SKM-1 treated with dmso at 0.1 percent for 144 hours (cell line): ENCODE results near the gene SCN4A.
A peak's percentile ranks its signal among the peaks of the same experiment; 100 is the strongest.
"Not testable (repeated sequence)": the region's sequence is repeated elsewhere in the genome, so short reads cannot be mapped to it uniquely, and the experiment has no call there.

Experiments
- DNase-seq: peaks from one replicate; lab custom pipeline; 2025; ENCODE audit not compliant: unreplicated experiment; lab: John Stamatoyannopoulos, UW

Gene SCN4A

DNA sequence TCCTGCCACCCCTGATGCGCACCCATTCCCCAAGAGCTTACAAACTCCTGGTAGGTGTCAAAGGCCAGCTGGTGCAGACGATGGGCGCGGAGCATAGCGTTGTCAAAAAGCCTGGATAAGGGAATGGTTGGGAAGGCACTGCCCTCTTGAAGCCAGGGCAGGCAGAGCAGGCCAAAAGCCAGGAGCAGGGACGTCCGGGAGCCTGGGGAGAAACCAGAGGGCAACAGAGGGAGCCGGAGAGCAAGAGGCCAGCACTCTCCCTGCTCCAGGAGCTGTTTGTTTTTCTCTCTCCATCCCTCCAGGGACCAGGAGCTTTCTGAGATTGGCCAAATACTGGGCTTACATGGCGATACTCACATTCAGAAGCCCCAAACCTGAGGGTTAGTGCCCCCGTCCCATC is 54.4 kb downstream of the SCN4A start:
- DNase-seq = no peak

DNA sequence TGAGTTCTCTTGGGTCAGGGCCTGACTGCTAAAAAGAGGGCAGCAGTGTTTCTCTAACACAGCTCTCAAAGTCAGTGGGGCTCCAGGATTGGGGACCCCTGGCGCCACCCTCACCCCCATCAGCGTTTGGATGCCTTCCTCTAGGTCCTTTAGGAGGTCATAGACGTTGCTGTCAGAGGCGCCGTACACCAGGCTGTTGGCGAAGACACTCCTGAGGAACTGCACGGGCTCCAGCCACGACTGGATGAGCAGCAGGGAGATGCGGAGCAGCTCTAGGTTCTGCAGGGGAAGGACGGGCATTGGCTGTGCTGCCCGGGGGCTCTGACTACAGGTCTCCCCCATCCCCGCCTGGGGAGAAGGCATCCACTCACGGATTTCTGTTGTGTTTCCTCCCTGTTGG is 55.1 kb downstream of the SCN4A start:
- DNase-seq = no peak

DNA sequence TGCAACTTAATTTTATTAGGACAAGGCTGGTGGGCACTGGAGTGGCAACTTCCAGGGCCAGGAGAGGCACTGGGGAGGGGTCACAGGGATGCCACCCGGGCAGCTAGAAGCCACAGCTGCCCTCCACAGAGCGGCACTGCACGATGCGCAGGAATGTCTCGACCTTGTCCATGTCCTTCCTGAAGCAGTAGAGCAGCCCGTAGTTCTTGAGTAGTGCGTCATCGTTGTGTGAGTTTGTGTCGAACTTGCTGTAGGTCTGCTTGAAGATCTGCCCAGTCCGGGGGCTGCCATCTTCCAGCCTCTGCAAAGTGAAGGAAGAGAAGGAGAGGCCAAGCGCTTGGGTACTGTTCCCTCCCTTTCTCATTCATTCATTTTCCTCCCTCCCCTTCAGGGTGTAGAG is 55.5 kb downstream of the SCN4A start:
- not testable (repeated sequence) for DNase-seq

DNA sequence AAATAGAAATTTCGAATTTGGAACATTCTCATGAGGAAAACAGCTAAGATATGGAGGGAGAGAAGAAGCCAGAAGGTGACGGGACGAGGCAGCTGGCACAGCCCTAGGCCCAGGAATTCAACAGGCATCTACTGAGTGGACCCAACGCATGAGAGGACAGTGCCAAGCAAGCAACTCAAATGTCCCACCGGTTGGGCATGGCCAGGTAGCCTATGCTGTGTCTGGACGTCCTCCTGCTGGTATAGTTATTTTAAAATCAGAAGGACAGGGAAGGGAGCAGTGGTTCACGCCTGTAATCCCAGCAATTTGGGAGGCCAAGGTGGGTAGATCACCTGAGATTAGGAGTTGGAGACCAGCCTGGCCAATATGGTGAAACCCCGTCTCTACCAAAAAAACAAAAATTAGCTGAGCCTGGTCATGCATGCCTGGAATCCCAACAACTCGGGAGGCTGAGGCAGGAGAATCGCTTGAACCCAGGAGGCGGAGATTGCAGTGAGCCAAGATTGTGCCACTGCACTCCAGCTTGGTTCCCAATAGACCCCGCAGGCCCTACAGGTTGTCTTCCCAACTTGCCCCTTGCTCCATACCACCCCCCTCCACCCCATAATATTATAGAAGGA is 56.0 kb downstream of the SCN4A start:
- no peak for DNase-seq

DNA sequence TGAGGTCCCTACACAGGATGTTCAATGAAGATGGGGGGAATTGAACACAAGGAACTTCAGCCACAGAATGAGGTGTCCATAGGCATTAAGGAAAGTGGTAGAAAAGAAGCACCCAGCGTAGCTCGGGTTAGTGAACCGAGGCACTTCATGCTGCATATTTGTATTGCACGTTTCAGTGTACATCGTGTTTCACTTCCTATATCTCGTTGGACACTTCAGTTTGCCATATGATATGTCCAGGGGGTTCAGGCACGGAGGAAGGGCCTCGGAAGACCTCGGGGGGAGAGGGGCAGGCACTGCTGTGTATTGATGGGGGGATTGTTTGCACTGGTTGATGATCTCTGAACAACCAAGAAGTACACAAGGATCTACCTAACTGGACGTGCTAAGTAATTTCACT is 57.0 kb downstream of the SCN4A start:
- not testable (repeated sequence) for DNase-seq

DNA sequence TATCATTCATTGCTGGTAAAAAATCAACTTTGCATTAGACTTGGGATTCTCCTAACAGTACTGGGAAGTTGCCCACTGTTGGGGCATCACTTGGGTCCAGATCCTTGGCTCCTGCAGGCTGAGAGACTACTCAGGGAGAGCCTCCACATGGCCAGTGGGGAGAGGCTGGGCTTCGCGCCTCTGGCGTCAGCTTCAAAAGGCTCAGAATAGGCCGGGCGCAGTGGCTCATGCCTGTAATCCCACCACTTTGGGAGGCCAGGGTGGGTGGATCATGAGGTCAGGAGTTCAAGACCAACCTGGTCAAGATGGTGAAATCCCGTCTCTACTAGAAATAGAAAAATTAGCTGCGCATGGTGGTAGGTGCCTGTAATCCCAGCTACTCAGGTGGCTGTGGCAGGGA is 58.2 kb downstream of the SCN4A start:
- no peak for DNase-seq

DNA sequence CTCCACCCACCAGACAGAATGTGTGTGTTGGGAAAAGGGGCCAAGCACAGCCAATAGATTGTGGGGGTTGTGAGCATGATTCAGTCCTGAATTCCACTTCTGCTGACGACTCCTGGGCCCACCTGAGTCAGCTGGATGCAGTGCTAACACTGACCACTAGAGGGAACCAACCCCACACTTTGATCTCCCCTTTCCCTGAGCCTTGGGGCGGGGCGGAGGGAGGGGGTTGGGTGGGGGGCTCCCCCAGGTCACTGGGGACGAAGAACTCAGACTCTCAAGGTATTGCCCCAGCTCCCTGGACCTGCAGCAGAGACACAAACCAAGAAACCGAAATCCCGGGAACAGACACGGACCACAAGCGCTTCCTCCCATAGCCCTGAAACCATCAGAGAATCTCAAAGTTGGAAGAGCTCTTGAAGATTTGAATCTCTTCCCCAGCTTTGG is 61.0 kb downstream of the SCN4A start:
- DNase-seq = peak; percentile 7

DNA sequence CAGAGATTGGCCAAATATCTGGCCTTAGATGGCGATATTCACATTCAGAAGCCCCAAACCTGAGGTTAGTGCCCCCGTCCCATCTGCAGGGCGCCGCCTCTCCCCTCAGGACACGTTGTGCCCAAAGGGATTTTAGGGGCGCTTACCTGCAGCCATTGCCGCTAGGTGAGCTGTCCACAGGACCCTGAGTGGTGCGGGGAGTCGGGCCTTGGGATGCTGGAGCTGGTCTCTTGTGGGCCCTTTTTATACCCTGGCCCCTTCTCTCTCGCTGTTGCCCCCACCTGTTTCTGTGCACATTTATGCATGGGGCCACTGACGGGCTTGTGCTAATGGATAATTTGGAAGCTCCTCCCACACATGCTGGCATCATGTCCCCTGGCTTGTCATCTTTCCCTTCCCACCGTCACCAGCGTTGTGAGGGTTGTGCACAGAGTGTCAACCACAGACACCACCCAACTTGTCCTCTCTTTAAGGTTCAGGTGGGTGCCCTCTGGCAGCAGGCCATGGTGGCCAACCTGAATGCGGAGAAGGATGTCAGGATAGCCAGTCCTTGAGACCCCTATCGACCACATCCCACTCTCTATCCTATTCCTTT is 61.6 kb downstream of the SCN4A start, which contains the start of gene CSHL1:
TSS of gene CSHL1 (minus strand) at position 218 of the 595 bp plus-strand sequence. CDS start at position 156, 62 bp downstream.
- DNase-seq = no peak

DNA sequence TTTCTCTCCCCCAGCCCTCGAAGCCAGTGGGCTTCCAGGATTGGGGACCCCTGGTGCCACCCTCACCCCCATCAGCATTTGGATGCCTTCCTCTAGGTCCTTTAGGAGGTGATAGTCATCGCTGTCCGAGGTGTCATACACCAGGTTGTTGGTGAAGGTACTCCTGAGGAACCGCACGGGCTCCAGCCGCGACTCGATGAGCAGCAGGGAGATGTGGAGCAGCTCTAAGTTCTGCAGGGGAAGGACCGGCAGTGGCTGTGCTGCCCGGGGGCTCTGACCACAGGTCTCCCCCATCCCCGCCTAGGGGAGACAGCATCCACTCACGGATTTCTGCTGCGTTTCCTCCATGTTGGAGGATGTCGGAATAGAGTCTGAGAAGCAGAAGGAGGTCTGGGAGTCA is 62.6 kb downstream of the SCN4A start:
- DNase-seq = no peak

DNA sequence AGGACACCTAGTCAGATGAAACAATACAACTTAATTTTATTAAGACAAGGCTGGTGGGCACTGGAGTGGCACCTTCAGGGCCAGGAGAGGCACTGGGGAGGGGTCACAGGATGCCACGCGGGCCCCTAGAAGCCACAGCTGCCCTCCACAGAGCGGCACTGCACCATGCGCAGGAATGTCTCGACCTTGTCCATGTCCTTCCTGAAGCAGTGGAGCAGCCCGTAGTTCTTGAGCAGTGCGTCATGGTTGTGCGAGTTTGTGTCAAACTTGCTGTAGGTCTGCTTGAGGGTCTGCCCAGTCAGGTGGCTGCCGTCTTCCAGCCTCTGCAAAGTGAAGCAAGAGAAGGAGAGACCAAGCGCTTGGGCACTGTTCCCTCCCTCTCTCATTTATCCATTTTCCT is 63.1 kb downstream of the SCN4A start:
- not testable (repeated sequence) for DNase-seq

DNA sequence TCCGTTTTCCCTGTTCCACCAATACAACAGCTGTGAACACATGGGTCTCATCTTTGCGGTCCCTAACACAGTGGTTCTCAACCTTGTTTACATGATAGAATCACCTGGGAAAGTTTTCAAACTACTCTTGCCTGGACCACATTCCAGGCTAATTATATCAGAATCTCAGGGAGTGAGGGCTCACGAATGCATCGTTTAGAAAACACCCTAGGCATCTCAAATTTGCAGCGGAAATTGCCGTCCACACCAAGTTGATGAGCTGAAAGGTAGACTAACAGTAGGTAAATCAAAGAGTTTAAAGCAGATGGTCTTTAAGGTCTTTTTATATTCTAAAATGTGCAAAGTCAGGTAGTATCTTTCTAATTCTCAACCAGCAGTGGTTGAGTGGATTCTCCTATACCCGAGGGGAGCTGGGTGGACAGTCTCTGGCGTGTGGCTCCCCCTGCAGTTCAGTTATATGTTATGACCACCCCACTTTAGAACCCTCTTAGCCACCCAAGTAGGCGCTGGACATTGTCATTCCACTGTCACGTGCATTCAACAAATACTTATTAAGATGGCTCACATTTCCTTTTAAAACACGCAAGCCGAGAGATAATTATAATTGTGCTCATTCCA is 65.4 kb downstream of the SCN4A start:
- DNase-seq = peak; percentile 9

DNA sequence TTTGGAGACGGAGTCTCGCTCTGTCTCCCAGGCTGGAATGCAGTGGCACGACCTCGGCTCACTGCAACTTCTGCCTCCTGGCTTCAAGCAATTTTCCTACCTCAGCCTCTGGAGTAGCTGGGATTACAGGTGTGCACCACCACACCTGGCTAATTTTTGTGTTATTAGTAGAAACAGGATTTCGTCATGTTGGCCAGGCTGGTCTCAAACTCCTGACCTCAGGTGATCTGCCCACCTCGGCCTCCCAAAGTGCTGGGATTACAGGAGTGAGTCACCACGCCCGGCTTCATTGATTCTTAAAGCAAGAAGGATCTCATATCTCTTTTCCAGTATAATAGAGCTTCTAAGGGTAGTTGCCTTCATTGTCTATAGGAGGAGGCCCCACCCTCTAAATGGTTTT is 67.9 kb downstream of the SCN4A start:
- not testable (repeated sequence) for DNase-seq

DNA sequence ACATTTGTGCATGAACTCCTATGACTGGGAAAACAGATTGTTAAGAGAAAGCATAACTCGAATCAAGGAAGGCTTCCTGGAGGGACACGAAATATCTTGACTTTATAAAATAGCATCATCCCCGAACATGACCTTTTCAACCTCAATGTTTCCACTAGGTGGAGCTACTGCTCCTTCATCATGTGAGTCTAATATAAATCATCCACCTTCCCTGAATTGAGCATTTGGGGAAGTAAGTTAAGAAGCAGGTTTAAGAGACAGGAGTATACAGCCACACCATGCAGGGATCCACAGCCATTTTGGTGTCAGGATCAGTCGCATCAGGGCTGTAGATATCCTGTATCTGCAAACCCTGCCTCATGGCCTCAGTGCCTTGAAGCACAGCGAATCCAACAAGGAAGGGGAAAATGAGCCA is 68.9 kb downstream of the SCN4A start:
- not testable (repeated sequence) for DNase-seq

DNA sequence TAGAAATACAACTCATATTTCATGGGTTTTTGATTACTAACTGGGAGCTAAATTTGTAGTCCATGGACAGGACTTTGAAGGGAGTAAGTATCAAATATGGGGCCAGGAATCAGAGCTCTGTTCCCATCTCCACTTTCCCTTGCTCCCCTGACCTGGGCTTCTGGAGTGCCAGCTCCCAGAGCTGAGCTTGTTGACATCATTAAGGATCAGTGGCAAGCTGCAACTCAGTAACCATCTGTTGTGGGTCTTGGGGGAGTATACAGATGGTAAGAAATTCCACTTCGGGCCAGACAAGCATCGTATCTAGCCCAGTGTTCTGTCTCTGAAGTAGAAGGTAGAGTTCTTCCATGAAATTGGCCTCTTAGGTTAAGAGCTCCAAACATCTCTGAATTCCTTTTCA is 70.7 kb downstream of the SCN4A start:
- DNase-seq = not testable (repeated sequence)

DNA sequence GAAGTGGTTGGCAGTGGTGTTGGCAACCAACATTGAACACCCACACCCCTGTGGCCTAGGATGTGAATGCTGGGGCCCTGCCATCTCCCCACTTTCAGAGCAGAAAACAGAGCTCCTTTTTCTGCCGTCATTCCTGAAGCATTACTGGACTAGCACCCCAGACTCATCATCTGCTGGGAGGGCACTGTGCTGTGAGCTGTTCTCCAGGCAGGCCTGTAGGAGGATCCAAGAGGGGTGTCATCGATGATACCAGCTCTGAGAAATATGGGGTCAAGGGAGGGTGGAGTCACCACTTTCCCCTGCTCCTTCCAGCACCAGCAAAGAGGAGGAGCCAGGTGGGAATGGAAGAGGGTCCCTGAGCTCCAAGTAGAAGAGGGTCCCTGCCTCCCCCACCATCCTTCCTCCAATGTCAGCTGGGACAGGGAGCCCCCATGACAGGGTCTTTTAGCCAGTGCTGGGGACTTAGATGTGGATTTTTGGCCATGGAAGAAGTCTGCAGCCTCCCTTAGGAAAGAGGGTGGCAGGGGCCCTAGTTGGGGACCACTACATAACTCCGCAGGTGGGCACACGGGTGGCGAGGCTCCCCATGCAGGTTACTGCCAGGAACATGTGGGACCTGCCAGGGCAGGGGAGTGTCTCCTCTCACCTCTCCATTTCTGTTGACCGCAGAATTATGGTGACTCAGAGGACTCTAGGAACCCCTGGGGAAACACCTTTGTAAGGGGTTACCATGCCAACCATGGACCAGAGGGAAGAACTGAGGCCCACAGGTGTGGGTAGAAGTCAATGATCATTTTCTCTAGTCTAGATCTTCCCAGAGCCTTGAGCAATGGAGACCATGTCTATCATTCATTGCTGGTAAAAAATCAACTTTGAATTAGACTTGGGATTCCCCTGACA is 73.6 kb downstream of the SCN4A start:
- DNase-seq = not testable (repeated sequence)

DNA sequence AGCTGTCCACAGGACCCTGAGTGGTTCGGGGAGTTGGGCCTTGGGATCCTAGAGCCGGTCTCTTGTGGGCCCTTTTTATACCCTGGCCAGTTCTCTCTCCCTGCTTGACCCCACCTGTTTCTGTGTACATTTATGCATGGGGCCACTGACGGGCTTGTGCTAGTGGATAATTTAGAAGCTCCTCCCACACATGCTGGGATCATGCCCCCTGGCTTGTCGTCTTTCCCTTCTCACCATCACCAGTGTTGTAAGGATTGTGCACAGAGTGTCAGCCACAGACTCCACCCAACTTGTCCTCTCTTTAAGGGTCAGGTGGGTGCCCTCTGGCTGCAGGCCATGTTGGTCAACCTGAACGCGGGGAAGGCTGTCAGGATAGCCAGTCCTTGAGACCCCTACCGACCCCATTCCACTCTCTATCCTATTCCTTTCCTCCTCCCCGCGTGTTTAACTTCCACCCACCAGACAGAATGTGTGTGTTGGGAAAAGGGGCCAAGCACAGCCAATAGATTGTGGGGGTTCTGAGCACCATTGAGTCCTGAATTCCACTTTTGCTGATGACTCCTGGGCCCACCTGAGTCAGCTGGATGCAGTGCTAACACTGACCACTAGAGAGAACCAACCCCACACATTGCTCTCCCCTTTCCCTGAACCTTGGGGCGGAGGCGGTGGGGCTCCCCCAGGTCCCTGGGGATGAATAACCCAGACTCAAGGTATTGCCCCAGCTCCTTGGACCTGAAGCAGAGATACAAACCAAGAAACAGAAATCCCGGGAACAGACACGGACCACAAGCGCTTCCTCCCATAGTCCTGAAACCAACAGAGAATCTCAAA is 76.0 kb downstream of the SCN4A start, which contains the start of gene CSH1:
TSS of gene CSH1 (minus strand) at position 51 of the 831 bp plus-strand sequence. CDS start 63 bp downstream, outside the sequence.
- not testable (repeated sequence) for DNase-seq

DNA sequence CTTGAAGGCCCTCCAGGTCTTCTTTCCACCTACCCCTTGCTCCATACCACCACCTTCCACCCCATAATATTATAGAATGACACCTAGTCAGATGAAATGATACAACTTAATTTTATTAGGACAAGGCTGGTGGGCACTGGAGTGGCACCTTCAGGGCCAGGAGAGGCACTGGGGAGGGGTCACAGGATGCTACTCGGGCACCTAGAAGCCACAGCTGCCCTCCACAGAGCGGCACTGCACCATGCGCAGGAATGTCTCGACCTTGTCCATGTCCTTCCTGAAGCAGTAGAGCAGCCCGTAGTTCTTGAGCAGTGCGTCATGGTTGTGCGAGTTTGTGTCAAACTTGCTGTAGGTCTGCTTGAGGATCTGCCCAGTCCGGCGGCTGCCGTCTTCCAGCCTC is 77.9 kb downstream of the SCN4A start:
- not testable (repeated sequence) for DNase-seq

DNA sequence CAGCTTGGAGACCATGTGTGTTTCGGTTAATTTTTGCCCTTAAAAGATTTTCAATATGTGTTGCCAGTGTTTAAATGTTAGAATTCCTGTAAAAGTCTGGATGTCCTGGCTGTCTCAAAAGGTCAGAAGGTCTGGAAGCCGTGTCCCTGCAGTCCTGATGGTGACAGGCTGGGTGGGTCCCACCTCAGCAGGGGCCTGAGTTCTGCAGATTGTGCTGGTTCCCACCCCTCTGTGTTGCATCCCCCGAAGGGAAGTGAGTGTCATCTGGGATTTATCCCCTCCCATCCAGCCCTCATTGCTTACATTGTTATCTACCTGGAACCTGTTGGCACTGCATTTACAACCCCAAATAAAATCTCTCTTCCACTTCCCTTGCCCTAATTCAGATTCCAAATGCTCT is 78.7 kb downstream of the SCN4A start:
- DNase-seq = not testable (repeated sequence)

DNA sequence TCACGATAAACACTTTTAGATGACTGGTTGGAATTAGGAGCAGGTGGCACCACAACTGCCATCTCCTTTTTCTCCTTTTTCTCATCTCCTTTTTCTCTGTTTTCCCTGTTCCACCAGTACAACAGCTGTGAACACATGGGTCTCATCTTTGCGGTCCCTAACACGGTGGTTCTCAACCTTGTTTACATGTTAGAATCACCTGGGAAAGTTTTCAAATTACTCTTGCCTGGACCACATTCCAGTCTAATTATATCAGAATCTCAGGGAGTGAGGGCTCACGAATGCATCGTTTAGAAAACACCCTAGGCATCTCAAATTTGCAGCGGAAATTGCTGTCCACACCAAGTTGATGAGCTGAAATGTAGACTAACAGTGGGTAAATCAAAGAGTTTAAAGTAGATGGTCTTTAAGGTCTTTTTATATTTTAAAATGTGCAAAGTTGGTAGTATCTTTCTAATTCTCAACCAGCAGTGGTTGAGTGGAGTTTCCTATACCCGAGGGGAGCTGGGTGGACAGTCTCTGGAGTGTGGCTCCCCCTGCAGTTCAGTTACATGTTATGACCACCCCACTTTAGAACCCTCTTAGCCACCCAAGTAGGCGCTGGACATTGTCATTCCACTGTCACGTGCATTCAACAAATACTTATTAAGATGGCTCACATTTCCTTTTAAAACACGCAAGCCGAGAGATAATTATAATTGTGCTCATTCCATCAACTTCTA is 80.2 kb downstream of the SCN4A start:
- not testable (repeated sequence) for DNase-seq
